Activated CD4-positive, alpha-beta T cell treated with anti-CD3 and anti-CD28 coated beads, Interleukin-2, amount 50 U/mL, for 48 hours (primary cell): Measurements from ENCODE around the gene SDK2.

Experiments
- DNase-seq, 2 experiments: peaks; one replicate each; pipeline ENCODE4 v3.0.0-alpha.2; 2020

SDK2 gene

DNA sequence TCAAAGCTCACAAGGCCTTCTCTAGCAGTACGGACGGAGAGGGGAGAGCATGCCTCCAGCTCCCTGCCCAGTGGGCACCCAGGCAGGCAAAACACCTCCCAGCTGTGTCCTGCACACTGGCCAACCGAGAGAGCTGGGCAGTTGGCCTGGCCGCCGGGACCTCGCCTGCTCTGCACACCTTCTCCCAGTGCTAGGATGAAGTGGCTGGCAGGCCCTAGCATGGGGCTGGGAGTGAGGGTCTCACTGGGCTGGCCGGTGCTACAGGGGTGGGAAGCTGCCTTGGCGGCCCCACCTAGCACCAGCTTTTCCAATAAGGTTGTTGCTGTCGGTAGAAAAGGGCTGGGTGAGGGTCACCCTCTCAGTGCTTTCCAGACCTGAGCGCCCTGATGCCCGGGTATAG lies 60.2 kb downstream of the SDK2 start:
- DNase-seq = no peak

DNA sequence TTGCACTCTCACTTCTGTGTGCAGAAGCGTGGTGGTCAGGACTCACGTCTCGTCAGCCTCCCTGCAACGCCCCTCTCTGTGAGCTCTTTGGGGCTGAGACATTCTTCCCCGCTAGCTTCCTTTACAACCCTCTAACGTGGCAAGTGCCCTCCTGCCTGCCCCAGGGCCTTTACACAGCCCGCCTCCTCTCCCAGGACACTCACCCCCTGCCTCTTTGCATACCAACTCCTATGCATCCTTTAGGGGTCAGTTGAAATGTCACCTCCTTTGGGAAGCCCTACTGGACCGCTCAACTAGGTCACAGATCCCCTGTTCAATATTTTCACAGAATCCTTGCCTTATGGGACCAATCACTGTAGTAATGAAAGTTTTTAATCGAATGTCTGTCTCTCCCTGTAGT lies 61.4 kb downstream of the SDK2 start:
- DNase-seq = no peak

DNA sequence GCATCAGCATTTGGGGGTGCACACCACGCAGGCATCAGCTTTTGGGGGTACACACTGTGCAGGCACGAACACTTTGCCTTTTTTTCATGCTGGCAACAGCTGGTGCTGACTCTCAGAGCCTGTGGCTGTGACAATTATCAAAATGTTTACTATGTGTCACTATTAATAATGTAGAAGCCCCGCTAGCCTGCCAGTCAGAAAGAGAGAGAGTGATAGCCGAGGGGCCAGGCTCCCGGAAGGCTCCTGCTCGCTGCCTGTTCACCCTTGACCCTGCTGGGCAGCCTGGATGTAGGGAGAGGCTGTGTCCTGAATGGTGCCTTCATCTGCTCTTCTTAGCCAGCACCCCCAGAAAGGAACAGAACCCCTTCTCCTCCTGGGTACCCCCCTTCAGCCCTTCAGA lies 61.9 kb downstream of the SDK2 start:
- no peak for DNase-seq

DNA sequence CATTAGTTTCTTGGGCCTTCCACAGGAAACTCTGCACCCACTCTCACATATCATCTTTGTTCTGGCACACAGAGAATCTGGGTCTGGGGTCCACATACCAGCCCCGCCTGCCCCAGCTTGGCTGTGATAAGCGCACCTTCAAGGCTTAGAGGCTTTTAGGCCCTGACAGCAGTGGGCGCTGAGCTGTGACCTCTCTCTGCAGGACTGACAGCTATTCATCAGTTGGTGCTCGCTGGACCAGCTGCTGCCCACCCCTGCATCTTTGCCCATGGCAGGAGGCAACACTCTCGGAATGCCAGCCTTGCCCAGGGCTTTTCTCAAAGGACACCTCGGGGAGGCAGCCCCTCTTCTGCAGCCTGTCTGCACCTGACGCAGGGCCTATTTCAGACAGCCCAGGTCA lies 62.9 kb downstream of the SDK2 start:
- DNase-seq = no peak

DNA sequence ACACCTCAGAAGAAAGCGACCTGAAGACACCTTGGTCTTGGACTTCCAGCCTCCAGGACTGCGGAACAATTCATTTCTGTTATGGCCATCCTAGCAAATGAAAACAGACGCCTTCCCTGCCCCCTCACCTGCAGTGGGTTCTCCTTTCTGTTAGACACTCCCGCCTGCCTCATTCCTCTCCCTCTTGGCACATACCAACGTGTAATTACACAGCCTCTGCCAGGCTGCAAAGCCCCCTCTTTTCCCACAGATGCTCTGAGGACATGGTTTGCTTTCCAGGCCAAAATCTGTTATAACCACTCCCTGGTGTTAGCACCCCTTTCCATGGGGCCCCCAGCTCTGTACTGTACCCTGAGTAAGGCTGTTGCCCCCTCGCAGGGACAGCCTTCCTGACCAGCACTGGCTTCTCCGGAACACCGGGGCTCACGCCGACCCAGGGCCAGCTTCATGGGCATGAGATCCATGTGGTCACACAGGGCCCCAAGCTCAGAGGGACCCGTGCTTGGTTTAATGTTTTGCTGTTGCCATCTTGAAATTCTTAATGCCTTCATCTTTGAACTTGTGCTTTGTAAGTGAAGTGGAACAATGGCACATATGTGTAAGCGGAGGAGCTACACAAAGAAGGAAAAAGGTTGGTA lies 64.1 kb downstream of the SDK2 start:
- no peak for DNase-seq

DNA sequence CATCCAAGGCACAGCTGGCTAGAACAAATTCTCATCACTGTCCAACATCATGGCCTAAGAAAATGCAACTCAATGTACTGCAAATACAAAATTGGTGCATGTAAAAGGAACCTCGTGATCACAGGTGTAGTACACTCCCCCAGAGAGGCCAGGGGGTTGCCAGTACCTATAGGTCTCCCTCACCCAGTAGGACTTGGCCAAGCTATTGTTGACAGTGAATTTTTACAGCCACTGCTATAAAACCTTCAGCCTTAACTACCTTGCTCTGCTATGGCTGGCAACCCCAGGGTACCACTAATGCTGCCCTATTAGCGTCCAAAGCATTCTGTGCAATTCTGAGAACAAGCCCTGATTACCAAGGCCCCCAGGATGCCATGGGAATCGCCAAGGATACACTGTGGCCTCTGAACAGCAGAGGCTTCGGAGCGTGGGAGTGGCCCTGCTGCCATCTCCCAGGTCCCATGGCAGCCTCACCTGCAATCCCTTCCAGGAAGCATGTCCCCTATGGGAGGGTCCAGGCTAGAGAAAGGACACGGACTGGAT lies 67.6 kb downstream of the SDK2 start:
- no peak for DNase-seq

DNA sequence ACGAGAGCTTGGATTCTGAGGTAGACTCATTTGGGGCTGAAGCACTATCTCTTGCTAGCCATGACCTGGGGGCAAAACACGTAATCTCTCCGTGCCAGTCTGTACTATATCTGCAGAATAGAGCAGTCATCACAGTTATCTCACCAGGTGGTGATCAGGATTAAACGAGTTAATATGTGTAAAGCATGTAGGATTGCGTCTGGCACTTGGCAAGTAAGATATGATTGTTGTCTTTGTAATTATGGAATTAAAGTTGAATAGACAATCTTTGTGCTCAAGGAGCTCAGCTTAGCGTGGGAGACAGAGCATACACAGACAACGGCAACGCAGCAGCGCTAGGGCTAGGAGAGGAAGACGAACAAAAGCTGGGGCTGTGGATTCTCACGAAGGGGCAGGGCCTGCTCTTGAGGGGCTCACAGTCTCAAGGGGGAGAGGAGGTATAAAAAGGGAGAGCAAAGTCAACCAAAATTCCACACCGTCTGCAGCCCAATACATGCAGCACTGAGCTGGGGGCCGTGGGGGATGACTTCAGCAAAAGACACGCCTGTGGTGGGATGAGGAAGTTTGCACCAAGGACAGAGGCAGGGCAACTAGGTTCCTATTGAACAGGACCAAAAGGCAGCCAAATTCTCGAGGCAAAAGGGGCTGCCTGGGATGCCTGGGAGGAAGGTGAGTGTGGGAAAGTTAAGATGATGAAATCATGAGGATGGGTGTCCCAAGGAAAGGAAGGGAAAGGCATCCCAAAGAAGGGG lies 68.6 kb downstream of the SDK2 start:
- DNase-seq = no peak

DNA sequence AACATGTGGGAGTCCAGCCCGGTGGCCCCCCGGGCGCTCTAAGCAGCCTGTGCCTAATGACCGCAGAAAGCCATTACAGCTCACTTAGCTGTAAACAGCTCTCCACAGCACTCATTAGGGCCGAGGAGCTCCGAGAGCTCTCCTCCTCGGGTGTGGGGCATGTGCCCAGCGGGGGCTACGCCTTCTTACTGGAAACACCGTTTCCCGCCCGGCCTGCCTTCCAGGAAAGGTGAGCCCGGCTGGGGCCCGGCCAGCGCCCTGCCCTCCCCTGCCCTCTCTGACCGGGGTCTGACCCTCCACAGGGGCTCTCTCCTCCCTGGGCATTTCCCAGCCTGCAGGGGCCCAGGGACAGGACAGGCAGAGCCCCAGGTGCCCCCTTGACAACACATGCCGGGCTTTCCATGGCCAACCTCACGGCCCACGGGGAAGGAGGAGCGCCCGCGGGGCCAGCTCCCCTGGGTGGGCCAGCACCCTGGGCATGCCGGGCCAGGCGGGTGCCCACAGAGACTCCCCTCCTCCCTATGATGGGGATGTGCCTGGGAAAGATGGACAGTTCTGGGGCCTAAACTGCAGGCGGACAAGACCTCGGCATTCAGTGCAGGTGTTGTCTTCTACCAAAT lies 72.6 kb downstream of the SDK2 start:
- DNase-seq = no peak

DNA sequence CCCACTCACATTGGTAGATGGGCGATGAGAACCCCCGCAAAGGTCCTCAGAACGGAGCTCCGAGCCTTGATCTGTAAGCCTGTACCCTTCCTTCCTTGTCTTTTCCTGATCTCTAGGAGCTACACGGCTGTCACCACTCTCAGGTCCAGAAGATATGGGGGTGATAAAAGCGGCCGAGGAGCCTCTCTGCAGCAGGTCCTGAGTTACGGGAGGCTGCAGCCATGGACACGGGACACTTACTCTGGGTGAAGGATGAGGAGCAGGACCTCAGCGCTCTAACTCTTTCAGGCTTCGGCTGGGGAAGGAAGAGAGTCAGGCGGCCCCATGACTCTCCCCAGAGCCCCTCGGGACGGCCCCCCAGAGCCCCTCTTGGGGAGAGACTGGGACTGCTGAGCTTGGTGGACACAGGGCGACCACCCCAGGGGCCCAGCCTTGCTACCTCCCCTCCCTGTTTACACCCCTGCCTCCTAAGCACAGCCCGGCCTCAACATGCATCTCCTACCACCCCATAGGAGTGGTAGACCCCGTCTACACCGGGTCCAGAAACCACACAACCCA lies 74.4 kb downstream of the SDK2 start:
- no peak for DNase-seq

DNA sequence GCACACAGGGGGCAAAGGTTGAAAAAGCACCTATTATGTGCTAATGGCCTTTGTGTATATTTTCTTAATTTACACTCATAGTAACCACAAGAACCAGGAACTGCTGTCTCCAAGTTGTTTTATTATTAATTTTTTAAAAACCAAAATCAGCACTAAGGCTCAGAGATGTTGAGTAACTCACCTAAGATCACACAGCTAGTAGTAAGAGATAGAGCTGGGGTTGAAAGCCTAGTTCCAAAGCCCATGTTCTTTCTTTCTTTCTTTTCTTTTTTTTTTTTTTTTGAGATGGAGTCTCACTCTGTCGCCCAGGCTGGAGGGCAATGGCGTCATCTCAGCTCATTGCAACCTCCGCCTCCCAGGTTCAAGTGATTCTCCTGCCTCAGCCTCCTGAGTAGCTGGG lies 75.3 kb downstream of the SDK2 start:
- DNase-seq = no peak

DNA sequence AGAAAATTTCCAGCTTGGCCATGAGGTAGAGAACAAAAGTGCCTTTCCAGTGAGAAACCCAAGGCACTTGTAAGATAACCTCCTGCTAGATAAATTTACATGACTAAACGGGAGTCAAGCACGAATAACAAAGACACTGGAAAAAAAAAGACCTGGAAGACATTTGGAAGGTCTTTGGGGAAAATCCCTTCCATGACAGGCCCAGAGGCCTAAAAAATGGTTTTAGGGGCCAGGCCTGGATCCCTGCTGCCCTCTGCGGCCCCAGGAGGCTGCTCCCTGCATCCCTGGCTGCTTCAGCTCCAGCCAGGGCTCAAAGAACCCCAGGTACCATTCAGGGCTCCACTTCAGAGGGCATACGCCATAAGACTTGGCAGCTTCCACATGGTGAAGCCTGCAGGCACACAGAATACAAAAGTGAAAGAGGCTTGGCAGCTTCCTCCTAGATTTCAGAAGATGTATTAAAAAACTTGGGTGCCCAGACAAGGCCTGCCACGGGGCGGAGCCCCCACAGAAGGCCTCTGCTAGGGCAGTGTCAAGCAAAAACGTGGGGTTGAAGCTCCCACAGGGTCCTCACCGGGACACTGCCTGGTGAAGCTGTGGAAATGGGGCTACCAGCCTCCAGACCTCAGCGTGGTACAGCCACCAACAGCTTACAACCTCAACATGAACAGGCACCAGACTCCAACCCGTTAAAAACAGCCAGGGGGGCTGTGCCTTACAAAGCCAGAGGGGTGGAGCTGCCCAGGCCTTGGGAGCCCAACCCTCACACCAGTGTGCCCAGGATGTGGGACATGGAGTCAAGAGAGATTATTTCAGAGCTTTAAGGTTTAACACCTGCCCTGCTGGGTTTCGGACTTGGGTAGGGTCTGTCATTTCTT lies 77.1 kb downstream of the SDK2 start:
- peak; percentile 8 to 27 for DNase-seq

DNA sequence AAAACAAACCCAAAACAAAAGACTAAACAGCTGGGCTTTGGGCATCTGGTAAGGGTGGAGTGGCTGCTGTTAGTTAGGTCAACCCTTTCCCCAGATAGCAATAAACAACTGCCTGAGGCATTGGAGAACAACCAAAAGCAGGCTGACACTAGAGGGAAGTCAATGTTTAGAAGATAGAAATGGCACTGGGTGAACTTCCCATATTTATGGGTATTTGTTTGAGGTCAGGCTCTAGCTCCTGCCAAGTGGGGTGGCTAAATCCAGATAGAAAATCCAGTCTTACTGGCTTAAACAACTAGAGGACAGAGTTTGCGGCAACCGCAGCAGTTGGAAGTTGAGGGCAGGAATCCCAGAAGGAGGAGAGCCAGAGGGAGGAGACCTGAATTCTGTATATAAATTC lies 79.4 kb downstream of the SDK2 start:
- DNase-seq = no peak

DNA sequence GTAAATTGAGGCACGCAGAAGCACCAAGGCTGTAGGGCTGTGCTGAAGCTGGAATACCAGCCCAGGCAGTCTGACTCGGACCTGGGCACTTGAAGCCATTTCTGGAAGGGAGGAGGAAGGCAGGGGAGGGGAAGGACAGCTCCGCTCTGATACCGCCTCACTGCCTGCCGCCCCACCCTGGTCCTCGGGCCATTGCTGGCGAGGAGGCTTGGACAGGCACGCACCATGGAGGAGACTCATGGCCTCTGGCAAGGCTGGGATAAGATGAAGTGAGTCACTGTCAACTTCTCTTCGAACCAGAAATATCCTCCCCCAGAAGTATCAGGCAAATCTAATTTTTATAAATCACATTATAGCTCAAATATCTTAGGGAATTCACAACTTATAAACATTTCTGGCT lies 81.3 kb downstream of the SDK2 start:
- DNase-seq = no peak

DNA sequence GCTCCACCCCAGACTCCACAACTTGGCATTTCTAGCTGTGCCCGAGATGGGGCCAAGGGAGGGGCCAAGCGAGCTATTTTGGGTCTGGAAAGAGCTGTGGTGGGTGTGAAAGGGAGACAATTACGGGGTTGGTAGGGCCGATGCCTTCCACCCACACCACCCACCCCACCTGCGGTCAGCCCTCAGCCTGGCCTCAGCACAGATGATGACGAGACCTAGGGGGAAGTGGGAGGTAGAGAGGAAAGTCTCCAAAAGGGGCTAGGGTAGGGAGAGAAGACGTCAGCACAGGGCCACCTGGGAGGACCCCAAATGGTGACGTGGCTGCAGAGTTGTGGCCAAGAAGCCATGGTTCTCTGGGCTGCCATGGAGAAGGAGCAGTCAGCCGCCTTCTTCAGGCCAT lies 83.1 kb downstream of the SDK2 start:
- DNase-seq = no peak

DNA sequence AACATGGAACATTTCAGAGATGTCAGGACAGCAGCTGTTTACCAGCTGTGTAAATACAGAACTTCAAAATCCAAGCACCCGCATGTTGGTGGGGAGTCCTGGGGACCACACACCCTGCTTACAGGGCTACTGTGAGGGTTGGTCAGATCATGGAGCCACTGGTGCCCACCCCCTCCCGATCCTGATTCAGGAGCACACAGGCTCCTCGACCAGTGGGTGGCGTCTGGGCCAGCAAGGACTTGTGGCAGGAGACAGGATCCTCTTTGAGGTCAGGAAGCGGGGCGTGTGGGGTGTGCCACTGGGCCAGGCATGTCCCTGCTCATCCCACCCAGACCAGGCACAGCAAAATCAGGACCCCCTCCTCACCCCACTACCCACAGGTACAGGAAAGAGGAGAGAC lies 83.6 kb downstream of the SDK2 start:
- no peak for DNase-seq

DNA sequence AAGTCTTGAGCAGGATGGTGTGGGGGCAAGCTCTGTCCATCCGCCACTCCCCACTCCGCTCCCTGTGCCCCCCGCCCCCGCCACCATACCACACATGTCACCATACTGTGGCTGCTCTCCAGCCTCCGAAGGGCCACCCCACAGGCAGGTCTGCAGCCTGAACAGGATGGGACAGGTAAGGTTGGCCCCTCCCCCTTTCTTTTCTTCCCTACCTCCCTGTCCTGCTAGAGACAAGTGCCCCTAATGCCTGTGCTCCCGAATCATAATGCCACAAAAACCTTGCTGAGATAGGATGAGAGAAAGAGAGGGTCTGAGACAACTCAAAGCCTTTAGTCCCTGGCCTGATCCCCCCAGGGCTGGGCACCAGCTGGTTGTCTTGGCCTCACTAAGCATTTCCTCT lies 84.7 kb downstream of the SDK2 start:
- DNase-seq = no peak

DNA sequence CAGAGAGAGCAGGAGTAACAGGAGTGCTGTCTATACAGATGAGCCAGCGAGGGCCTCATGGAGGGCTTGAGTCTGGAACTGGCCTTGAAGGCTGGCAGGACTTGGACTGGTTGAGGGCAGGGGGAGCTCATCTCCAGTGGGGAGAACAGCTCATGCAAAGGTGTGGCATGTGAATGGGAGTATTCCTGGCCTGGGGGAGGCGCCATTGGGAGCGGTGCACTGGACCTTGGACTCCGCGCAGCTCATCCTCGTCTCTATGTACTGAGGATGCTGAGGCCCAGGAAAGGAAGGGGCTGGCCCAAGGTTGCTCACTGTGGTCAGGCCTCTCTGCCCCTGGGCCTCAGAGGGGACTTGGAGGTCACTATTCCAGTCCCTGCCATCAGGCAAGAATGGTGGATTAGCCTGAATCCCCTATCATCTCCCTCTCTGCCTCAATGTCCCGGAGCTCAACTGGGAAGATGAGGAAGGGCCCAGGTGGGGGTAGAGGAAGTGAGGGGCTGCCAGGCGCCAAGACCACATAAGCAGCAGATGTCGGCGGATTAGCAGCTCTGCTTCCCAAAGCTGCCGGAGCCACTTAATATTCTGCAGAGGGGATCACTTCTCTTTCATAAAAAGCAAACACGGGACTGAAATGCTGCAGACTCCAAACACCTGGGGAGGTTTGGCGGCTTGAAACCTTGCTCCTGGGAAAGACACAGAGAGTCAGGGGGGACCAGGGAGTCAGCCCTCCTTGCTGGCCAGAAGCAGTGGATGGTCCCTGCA lies 88.9 kb downstream of the SDK2 start:
- no peak for DNase-seq

DNA sequence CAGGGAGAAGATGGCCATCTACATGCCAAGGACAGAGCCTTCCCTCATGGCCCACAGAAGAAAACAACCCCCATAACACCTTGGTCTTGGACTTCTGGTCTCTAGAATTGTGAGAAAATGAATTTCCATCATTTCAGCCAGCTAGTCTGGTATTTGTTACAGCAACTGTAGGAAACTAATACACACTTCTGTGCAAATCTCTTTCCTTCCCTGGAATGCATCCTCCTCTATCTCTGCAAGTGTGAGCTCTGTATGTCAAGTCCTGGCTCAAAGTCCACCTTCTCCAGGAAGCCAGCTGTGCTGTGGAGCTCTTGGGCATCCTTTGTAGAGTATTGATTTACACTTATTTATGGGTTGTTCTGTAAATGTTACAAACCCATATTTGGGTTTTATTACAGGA lies 89.7 kb downstream of the SDK2 start:
- no peak for DNase-seq

DNA sequence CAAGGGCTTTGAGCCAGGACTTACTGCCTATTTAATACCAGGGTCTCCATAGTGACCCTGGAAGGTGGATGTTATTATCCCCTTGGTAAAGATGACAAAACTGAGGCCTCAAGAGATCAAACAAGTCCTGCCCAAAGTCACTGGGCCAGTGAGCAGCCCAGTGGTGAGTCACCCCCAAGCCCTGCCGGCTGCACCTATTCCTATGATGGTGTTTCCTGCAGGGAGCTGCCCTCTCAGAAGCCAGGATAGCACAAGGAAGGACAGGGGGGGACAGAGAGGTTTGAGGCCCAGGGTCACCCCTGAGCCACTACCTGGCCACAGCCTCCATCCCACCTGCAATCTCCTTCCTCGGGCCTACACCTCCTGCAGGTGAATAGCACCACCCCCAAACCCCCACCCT lies 90.9 kb downstream of the SDK2 start:
- DNase-seq = no peak

DNA sequence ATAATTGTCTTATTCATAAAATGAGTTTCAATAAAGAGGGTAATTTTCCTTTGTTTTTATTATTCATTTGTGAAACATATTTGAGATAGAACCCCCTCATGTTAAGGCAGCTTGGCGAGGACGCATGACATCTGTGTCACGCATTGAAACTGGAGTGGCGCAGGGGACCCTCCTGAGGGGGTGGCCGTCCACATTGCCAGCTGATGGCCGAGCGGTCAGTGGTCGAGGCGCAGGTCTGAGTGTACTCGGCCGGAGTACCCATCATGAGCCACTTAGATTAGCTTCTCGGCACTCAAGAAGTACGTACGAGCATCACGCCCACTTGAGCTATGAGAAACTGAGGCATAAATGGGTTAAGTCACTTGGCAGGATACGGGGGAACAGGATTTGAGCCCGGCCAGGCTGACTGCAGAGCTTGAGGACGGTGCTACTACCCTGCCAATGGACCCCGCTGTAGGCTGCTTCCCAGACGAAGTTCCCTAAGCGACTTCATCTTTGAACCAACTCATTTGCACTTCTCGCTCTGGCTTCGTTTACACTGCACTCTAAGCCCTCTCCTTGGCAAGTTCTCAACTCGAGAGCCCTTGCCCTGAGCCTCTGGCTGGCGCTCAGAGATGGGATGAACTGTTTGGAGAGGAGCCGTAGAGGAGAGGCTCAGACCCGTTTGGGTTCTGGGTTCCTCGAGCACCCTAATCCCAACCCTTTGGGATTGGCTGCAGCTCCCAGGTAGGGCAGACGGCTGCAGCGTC lies 91.8 kb downstream of the SDK2 start:
- no peak for DNase-seq

DNA sequence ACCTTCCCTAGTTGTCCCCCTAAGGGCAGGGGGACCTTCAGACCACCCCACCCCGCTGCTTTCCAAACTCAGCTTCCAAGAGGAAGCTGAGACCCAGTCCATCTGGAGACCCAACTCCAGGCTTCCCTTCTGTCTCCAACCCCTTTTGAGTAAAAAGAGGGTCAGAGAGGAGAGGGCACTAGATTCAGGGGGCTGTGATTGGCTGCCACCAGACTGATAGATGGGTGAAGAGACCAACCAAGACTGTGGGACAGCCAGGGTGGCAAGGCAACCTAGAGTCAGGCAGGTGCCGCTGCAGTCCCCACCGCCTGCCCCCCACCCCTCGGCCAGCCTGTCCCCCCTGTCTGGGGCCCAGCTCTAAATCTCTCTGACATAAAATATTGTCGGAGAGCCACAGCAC lies 92.5 kb downstream of the SDK2 start:
- DNase-seq = peak; percentile 15 to 26
